HepG2 (cell line): ENCODE results near the gene ACOXL. TPM values are rescaled to one million over a fixed set of nuclear protein-coding genes. Genes with fewer than 3 reads are reported as not detected.

Experiments used
- HIC2 ChIP-seq: sonication (generic); formaldehyde crosslinking; IDR thresholded peaks from 2 replicates; pipeline ENCODE4 v1.9.0; 2022; ENCODE audit warnings: low read depth, missing genetic modification reagents
- KMT2B ChIP-seq: IDR thresholded peaks from 2 replicates; pipeline ENCODE4 v1.6.1; 2016; ENCODE audit warnings: missing genetic modification reagents, missing compliant biosample characterization
- MTA3 ChIP-seq: sonication (generic); formaldehyde crosslinking; IDR thresholded peaks from 2 replicates; pipeline ENCODE4 v1.4.0; 2020; ENCODE audit warnings: missing genetic modification reagents
- PCBP2 ChIP-seq: fragments of 200-400 bp; formaldehyde crosslinking; optimal IDR thresholded peaks from 2 replicates; pipeline ENCODE3; 2018; ENCODE audit warnings: low read length, low read depth; ENCODE audit not compliant: poor library complexity, severe bottlenecking
- SOX13 ChIP-seq, 3 experiments: fragments of 450-650 bp in 1 of 3; sonication (generic) in 1 of 3; formaldehyde crosslinking in 1 of 3; IDR thresholded peaks in 2 of 3; conservative IDR thresholded peaks in 1 of 3; 2 replicates each; pipeline versions ENCODE4 v1.5.0 to v1.6.1; 2016 to 2020; ENCODE audit warnings: antibody characterized with exemption in 1 of 3, mild to moderate bottlenecking in 1 of 3, missing compliant biosample characterization in 1 of 3, missing genetic modification reagents in 1 of 3, moderate library complexity in 1 of 3
- YEATS4 ChIP-seq: sonication (generic); formaldehyde crosslinking; IDR thresholded peaks from 2 replicates; pipeline ENCODE4 v1.4.0; 2020; ENCODE audit warnings: missing genetic modification reagents, borderline replicate concordance
- ZFP37 ChIP-seq: sonication (generic); formaldehyde crosslinking; IDR thresholded peaks from 2 replicates; pipeline ENCODE4 v1.4.0; 2020; ENCODE audit warnings: missing genetic modification reagents, borderline replicate concordance
- ZFP91 ChIP-seq: sonication (generic); formaldehyde crosslinking; IDR thresholded peaks from 2 replicates; pipeline ENCODE4 v1.9.0; 2022; ENCODE audit warnings: missing genetic modification reagents, mild to moderate bottlenecking, borderline replicate concordance
- ZNF335 ChIP-seq: sonication (generic); formaldehyde crosslinking; IDR thresholded peaks from 2 replicates; pipeline ENCODE4 v1.4.0; 2020; ENCODE audit warnings: missing genetic modification reagents
- ZNF589 ChIP-seq: sonication (generic); formaldehyde crosslinking; conservative IDR thresholded peaks from 2 replicates; pipeline ENCODE4 v1.8.0; 2022; ENCODE audit warnings: mild to moderate bottlenecking, moderate library complexity, missing genetic modification reagents
- ZNF646 ChIP-seq: sonication (generic); formaldehyde crosslinking; IDR thresholded peaks from 2 replicates; pipeline ENCODE4 v1.9.0; 2021; ENCODE audit warnings: mild to moderate bottlenecking, missing genetic modification reagents
- ZNF879 ChIP-seq: sonication (generic); formaldehyde crosslinking; IDR thresholded peaks from 2 replicates; pipeline ENCODE4 v1.8.1; 2023; ENCODE audit warnings: missing genetic modification reagents
- ZSCAN20 ChIP-seq: sonication (generic); formaldehyde crosslinking; IDR thresholded peaks from 2 replicates; pipeline ENCODE4 v1.4.0; 2020; ENCODE audit warnings: missing genetic modification reagents, mild to moderate bottlenecking, borderline replicate concordance
- ZSCAN29 ChIP-seq: sonication (generic); formaldehyde crosslinking; conservative IDR thresholded peaks from 2 replicates; pipeline ENCODE4 v1.4.0; 2020; ENCODE audit warnings: mild to moderate bottlenecking, missing genetic modification reagents
- polyA plus RNA-seq, 8 experiments: library from polyadenylated mRNA; depleted of rRNA in 3 of 8; stranded (reverse) in 7 of 8; unstranded in 1 of 8; fragments of >200 nt; fragmentation: Illumina TruSeq in 4 of 8; extraction: Trizol in 4 of 8; gene quantifications; 2 replicates each; pipeline versions ENCODE4 v1.2.1 to v1.2.3, GENCODE V29; 2011 to 2016; ENCODE audit warnings: low read depth in 4 of 8, missing spikeins in 1 of 8, mixed read lengths in 1 of 8; ENCODE audit not compliant: insufficient read depth in 1 of 8
- total RNA-seq, 5 experiments: library from RNA; depleted of rRNA; stranded (reverse); fragments of >200 nt; fragmentation: Illumina TruSeq; extraction: Trizol; gene quantifications; 2 replicates each; pipeline ENCODE4 v1.2.3, GENCODE V29; 2016; ENCODE audit warnings: low read depth in 1 of 5

ACOXL gene
- total and polyA plus RNA-seq, 2 of the 13 experiments (the other 11 are each of a cell fraction or from before 2014, with no cell fraction given), result not detected

- TF ChIP-seq ZNF646 (CRISPR knock-in tag), result no peak
- peak; percentile 87 for TF ChIP-seq ZSCAN20
- TF ChIP-seq MTA3 (CRISPR knock-in tag), result no peak
- TF ChIP-seq PCBP2, result no peak
- TF ChIP-seq ZFP37 (CRISPR knock-in tag), result peak; percentile 67
- no peak for TF ChIP-seq ZNF335 (CRISPR knock-in tag)
- peak; percentile 86; the same call in 1 of the 2 replicates for TF ChIP-seq ZSCAN29
- peak; percentile 37; the same call in 1 of the 2 replicates for TF ChIP-seq SOX13 (IDR thresholded peaks at IDR 0.05)
- peak in 1 of 2 experiments; percentile 78; a peak in 2 of 4 replicates for TF ChIP-seq SOX13 (CRISPR knock-in tag; conservative IDR thresholded peaks at IDR 0.05 in 1 of 2, IDR thresholded peaks at IDR 0.05 in 1 of 2)
- TF ChIP-seq HIC2 (CRISPR knock-in tag), result peak; percentile 88
- TF ChIP-seq YEATS4, result peak; percentile 100
- peak; percentile 90; the same call in 1 of the 2 replicates for TF ChIP-seq ZNF589
- TF ChIP-seq KMT2B (CRISPR knock-in tag), result peak; percentile 86
- TF ChIP-seq ZFP91 (CRISPR knock-in tag), result peak; percentile 93
- peak; percentile 96; the same call in 1 of the 2 replicates for TF ChIP-seq ZNF879
These were observed 388.1 kb downstream of the ACOXL start, which contains the start of gene BCL2L11 (continued) for GRCh38 chr2:111120253-111121027.
